ENCODE data around the gene DLGAP1. TPM values are rescaled to one million over a fixed set of nuclear protein-coding genes. Genes with fewer than 3 reads are reported as not detected.

DLGAP1 gene
- total and polyA plus RNA-seq, 2 of the 8 experiments (the other 6 are each of a cell fraction or from before 2014, with no cell fraction given) = 11.8 to 16.9 TPM

- H2AFZ ChIP-seq (ENCODE audit: low read length) = no peak overlapping the region
- ChIA-PET POLR2A (ENCODE audit: partially characterized antibody) (no interaction called here), CTCF (ENCODE audit: partially characterized antibody) (interaction anchor here (0.6 kb wide), 1 partner anchor 59 kb away, joined by 3 read pairs; no protein-coding TSS in a partner anchor)
- no peak overlapping the region for H3K56ac ChIP-seq (replicated peaks; ENCODE audit: insufficient read length, low read depth, low read length)
- H3K4ac ChIP-seq (replicated peaks; ENCODE audit: insufficient read length, low read depth, low read length) = no peak overlapping the region
- H2AK5ac ChIP-seq (ENCODE audit: low read depth, low read length) = no peak overlapping the region
- no peaks in the 10 kb centered on the region for H3K79me1 ChIP-seq (ENCODE audit: low read depth, low read length)
- no peaks in the 10 kb centered on the region for H3K36me3 ChIP-seq (ENCODE audit: control insufficient read depth in 2 of 4, insufficient read depth in 4 of 4, low read length in 3 of 4)
- no peak overlapping the region for H4K91ac ChIP-seq (replicated peaks; ENCODE audit: insufficient read length, low read length)
- H3K27ac ChIP-seq (ENCODE audit: low read depth, low read length) = no peak overlapping the region
- H2BK120ac ChIP-seq (replicated peaks; ENCODE audit: low read depth, low read length) = no peak overlapping the region
- H3K14ac ChIP-seq (ENCODE audit: insufficient read length) = no peak overlapping the region
- H2BK12ac ChIP-seq (ENCODE audit: low read depth, low read length) = no peak overlapping the region
- H3K4me2 ChIP-seq (ENCODE audit: insufficient read depth in 1 of 2, low read depth in 2 of 2, low read length in 2 of 2) = no peak overlapping the region
- DNase-seq (ENCODE audit: low read depth in 1 of 2, low spot score in 2 of 2) (no peak), FAIRE-seq (no peak)
- H3K18ac ChIP-seq (ENCODE audit: extremely low read depth, low read length) = no peak overlapping the region
- no peak overlapping the region for H2BK5ac ChIP-seq (ENCODE audit: low read depth, low read length)
- no peaks in the 10 kb centered on the region for H3K79me2 ChIP-seq (ENCODE audit: control insufficient read depth in 1 of 2, insufficient read depth in 2 of 2, low read length in 2 of 2)
- H3K9ac ChIP-seq (replicated peaks in 1 of 4; ENCODE audit: extremely low read depth in 1 of 4, low read depth in 3 of 4, low read length in 3 of 4) = no peak overlapping the region
- H2BK15ac ChIP-seq (ENCODE audit: low read length) = no peak overlapping the region
- H3K23me2 ChIP-seq (ENCODE audit: low read depth, low read length) = no peaks in the 10 kb centered on the region
- H4K8ac ChIP-seq (ENCODE audit: extremely low read depth, insufficient read depth, low read length) = no peak overlapping the region
- H3K27me3 ChIP-seq (replicated peaks in 1 of 4; ENCODE audit: control insufficient read depth in 3 of 4, extremely low read depth in 1 of 4, insufficient read depth in 3 of 4, low read length in 3 of 4) = no peaks in the 10 kb centered on the region
- no peaks in the 10 kb centered on the region for H3K9me3 ChIP-seq (ENCODE audit: insufficient read depth in 2 of 2, low read depth in 1 of 2, low read length in 1 of 2)
- H3K4me1 ChIP-seq (replicated peaks in 1 of 4; ENCODE audit: control insufficient read depth in 3 of 4, insufficient read depth in 4 of 4, low read length in 3 of 4) = peaks cover 0 to 7% (median 4%) of the 10 kb centered on the region in 4 experiments; a peak in 2 of 7 replicates
- WGBS, 2 experiments (ENCODE audit: extremely low coverage in 1 of 2, insufficient coverage in 1 of 2, insufficient read length in 1 of 2, insufficient replicate concordance in 2 of 2, low coverage in 1 of 2, low lambda C conversion rate in 2 of 2, missing lambda C conversion rate in 1 of 2) = 86% methylated on average over 1 of the region's 1 CpG; no CpG with 5 or more reads in 1 of the 2 experiments
- no peak overlapping the region for H3K23ac ChIP-seq (ENCODE audit: insufficient read length)
- no peak overlapping the region for H2BK20ac ChIP-seq (ENCODE audit: low read length)
- H4K5ac ChIP-seq (ENCODE audit: insufficient read length, low read depth, low read length) = no peak overlapping the region
- no peak overlapping the region for H3K4me3 ChIP-seq (ENCODE audit: extremely low read depth in 1 of 4, insufficient read depth in 2 of 4, low read depth in 3 of 4, low read length in 4 of 4)
- H4K20me1 ChIP-seq (replicated peaks in 1 of 2; ENCODE audit: control insufficient read depth in 1 of 2, insufficient read depth in 2 of 2, low read length in 2 of 2) = no peaks in the 10 kb centered on the region
- no peak for TF ChIP-seq NANOG (IDR thresholded peaks at IDR 0.05; ENCODE audit: insufficient read depth, low read depth, low read length, poor library complexity, severe bottlenecking)
These were observed 624.5 kb downstream of the DLGAP1 start for GRCh38 chr18:3830604-3831003.
